Glutamatergic neuron (in vitro differentiated cells): ENCODE data around the gene LHFPL2. TPM values are rescaled to one million over a fixed set of nuclear protein-coding genes. Genes with fewer than 3 reads are reported as not detected.

Experiments
- DNase-seq: peaks from one replicate; pipeline ENCODE4 v3.0.0; 2022
- H3K27ac Mint-ChIP-seq: one replicate; pipeline ENCODE4 v1.8.0; 2020; ENCODE audit warnings: mild to moderate bottlenecking, mixed read lengths, inconsistent platforms; ENCODE audit not compliant: unreplicated experiment
- H3K27me3 Mint-ChIP-seq: one replicate; pipeline ENCODE4 v1.8.0; 2020; ENCODE audit warnings: mild to moderate bottlenecking, moderate library complexity, mixed read lengths, inconsistent platforms; ENCODE audit not compliant: unreplicated experiment
- H3K36me3 Mint-ChIP-seq: one replicate; pipeline ENCODE4 v1.8.0; 2020; ENCODE audit warnings: mild to moderate bottlenecking, mixed read lengths, inconsistent platforms; ENCODE audit not compliant: unreplicated experiment
- H3K4me1 Mint-ChIP-seq: one replicate; pipeline ENCODE4 v1.8.0; 2020; ENCODE audit warnings: mild to moderate bottlenecking, low read depth, mixed read lengths, inconsistent platforms; ENCODE audit not compliant: unreplicated experiment
- H3K4me3 Mint-ChIP-seq: one replicate; pipeline ENCODE4 v1.8.0; 2020; ENCODE audit warnings: mild to moderate bottlenecking, mixed read lengths, inconsistent platforms; ENCODE audit not compliant: unreplicated experiment
- H3K9me3 Mint-ChIP-seq: one replicate; pipeline ENCODE4 v1.8.0; 2020; ENCODE audit warnings: mild to moderate bottlenecking, moderate library complexity, mixed read lengths, inconsistent platforms; ENCODE audit not compliant: unreplicated experiment
- total RNA-seq: library from RNA; stranded (reverse); fragmentation: NEBNext Ultra II Directional; extraction: Animal tissue kit (Norgen Biotek cat#: 25700); gene quantifications from one replicate; pipeline ENCODE4 v1.2.1, GENCODE V29; 2021; ENCODE audit not compliant: unreplicated experiment
- TF ChIP-seq, protein P1 (sequence below): fragments of 200-600 bp; sonication (generic); IDR thresholded peaks from one replicate; pipeline ENCODE4 v1.5.0; 2021; ENCODE audit not compliant: partially characterized antibody, unreplicated experiment

The LHFPL2 gene
- total RNA-seq, 1 donor from 2014 or later = 2.5 TPM

- Mint-ChIP-seq H3K27ac (peak overlapping the region; percentile 95), H3K4me3 (peak overlapping the region; percentile 82)
- peak; percentile 49 for DNase-seq
Measured at GRCh38 chr5:78509145-78509865, 139.3 kb downstream of the LHFPL2 start.

GRCh38 chr5:78508186-78508765 is 140.3 kb downstream of the LHFPL2 start:
- TF ChIP-seq, protein P1, sequence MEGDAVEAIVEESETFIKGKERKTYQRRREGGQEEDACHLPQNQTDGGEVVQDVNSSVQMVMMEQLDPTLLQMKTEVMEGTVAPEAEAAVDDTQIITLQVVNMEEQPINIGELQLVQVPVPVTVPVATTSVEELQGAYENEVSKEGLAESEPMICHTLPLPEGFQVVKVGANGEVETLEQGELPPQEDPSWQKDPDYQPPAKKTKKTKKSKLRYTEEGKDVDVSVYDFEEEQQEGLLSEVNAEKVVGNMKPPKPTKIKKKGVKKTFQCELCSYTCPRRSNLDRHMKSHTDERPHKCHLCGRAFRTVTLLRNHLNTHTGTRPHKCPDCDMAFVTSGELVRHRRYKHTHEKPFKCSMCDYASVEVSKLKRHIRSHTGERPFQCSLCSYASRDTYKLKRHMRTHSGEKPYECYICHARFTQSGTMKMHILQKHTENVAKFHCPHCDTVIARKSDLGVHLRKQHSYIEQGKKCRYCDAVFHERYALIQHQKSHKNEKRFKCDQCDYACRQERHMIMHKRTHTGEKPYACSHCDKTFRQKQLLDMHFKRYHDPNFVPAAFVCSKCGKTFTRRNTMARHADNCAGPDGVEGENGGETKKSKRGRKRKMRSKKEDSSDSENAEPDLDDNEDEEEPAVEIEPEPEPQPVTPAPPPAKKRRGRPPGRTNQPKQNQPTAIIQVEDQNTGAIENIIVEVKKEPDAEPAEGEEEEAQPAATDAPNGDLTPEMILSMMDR = no peak
- peak overlapping the region; percentile 82 for H3K4me3 Mint-ChIP-seq
- DNase-seq = no peak
- no peaks in the 10 kb centered on the region for H3K36me3 Mint-ChIP-seq
- H3K27ac Mint-ChIP-seq = peak overlapping the region; percentile 95
- peaks cover 13% of the 10 kb centered on the region for H3K9me3 Mint-ChIP-seq
- peaks cover 65% of the 10 kb centered on the region for H3K4me1 Mint-ChIP-seq
- peaks cover 3% of the 10 kb centered on the region for H3K27me3 Mint-ChIP-seq

More at GRCh38 chr5:78509145-78509865, 139.3 kb downstream of the LHFPL2 start:
- Mint-ChIP-seq H3K9me3 (peaks cover 15% of the 10 kb centered on the region), H3K27me3 (peaks cover 3% of the 10 kb centered on the region), H3K4me1 (peaks cover 59% of the 10 kb centered on the region), H3K36me3 (no peaks in the 10 kb centered on the region)
- TF ChIP-seq, protein P1 = no peak

- H3K4me1 Mint-ChIP-seq = peaks cover 69% of the 10 kb centered on the region
- H3K4me3 Mint-ChIP-seq = peak overlapping the region; percentile 64
- H3K9me3 Mint-ChIP-seq = peaks cover 13% of the 10 kb centered on the region
- DNase-seq = no peak
- H3K27ac Mint-ChIP-seq = peak overlapping the region; percentile 80
- TF ChIP-seq, protein P1 = no peak
- H3K27me3 Mint-ChIP-seq = peaks cover 3% of the 10 kb centered on the region
- no peaks in the 10 kb centered on the region for H3K36me3 Mint-ChIP-seq
Measured at GRCh38 chr5:78507531-78507930, 141.0 kb downstream of the LHFPL2 start.

GRCh38 chr5:78506261-78507024 is 142.1 kb downstream of the LHFPL2 start:
- peak; percentile 45 for DNase-seq
- H3K27ac Mint-ChIP-seq = peak overlapping the region; percentile 82
- H3K4me3 Mint-ChIP-seq = no peak overlapping the region
- H3K36me3 Mint-ChIP-seq = no peaks in the 10 kb centered on the region
- peaks cover 3% of the 10 kb centered on the region for H3K27me3 Mint-ChIP-seq
- peaks cover 77% of the 10 kb centered on the region for H3K4me1 Mint-ChIP-seq
- TF ChIP-seq, protein P1 = no peak
- H3K9me3 Mint-ChIP-seq = peaks cover 13% of the 10 kb centered on the region
